ENCODE measurements around the gene ATP6V1C2.

DNA sequence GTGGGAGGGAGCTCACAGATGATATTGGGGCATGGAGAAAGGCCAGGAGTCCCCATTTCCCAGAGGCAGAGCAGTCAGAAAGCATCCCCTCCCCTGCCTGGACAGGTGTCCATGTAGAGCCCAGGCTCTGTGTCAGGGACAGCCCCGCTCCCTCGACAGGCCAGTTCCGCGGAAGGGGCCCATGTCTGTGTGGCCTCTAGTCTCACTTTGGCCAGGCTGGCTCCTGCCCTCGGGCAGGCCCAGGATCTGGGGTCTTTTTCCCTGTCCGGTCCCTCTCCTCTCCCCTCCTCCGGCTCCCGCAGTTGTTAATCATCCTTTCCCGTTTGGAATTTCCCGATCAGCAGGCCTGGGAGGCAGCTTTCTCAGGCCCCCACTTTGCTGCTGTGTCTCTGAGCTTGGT lies 111.6 kb downstream of the ATP6V1C2 start:
- no peak for TF ChIP-seq POLR2A (IDR thresholded peaks at IDR 0.05; ENCODE audit: low read length)
- no peak for TF ChIP-seq GATA1 (IDR thresholded peaks at IDR 0.05; ENCODE audit: low read depth, low read length)
